ENCODE data around the gene UBL7.
A peak's percentile ranks its signal among the peaks of the same experiment; 100 is the strongest.

The UBL7 gene, protein sequence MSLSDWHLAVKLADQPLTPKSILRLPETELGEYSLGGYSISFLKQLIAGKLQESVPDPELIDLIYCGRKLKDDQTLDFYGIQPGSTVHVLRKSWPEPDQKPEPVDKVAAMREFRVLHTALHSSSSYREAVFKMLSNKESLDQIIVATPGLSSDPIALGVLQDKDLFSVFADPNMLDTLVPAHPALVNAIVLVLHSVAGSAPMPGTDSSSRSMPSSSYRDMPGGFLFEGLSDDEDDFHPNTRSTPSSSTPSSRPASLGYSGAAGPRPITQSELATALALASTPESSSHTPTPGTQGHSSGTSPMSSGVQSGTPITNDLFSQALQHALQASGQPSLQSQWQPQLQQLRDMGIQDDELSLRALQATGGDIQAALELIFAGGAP

DNA sequence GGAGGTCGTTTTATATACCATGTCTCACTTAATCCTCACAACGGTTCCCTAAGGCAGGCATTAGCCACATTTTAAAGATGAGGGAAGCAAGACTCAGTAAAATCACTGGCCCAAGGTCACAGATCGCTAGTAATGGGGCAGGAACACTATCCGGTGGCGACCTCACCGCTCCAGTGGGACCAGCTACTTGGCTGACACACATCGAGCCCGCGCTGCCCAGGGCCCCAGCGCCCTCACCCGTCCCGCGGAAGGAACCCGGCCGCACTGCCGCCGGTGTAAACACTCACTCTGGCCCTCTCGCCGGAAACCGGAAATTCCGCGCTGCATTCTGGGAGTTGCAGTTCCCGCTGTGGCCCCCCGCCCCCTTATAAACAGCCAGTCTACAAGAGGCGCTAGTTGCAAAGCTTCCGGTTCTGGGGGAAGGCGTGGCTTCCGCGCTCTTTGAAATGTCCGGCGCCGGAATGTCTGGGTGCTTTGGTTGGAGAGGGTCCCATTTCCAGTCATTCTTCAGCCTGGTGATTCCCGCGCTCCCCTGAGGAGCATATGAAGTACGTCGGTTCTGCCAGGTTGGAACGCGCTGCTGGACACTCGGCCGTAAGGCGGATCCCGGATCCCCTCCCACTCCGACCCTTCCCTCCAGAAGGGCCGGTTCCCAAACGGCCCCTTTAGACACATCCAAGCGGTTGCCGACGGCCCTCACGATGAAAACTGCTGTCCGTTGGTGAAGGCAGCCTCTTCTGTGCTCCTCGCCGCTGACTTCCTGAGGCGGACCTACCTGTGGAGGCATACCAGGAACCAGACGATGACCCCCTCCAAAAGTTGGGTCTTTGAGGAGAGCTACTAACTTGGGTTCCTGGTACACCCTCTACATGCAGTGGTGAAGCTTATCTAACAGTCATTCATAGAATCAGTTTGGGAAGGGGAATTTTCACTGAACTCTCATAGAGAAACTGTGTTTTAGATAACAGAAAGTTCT is at the start of gene UBL7:
TSS of gene UBL7 (minus strand) at position 290 of the 976 bp plus-strand sequence. CDS start 2,293 bp downstream, outside the sequence.
- DNase-seq (ENCODE audit: low read depth), result peak; percentile 94
- TF ChIP-seq, protein P1, sequence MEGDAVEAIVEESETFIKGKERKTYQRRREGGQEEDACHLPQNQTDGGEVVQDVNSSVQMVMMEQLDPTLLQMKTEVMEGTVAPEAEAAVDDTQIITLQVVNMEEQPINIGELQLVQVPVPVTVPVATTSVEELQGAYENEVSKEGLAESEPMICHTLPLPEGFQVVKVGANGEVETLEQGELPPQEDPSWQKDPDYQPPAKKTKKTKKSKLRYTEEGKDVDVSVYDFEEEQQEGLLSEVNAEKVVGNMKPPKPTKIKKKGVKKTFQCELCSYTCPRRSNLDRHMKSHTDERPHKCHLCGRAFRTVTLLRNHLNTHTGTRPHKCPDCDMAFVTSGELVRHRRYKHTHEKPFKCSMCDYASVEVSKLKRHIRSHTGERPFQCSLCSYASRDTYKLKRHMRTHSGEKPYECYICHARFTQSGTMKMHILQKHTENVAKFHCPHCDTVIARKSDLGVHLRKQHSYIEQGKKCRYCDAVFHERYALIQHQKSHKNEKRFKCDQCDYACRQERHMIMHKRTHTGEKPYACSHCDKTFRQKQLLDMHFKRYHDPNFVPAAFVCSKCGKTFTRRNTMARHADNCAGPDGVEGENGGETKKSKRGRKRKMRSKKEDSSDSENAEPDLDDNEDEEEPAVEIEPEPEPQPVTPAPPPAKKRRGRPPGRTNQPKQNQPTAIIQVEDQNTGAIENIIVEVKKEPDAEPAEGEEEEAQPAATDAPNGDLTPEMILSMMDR (conservative IDR thresholded peaks at IDR 0.05; ENCODE audit: low read length), result peak; percentile 31
- H3K4me3 ChIP-seq (ENCODE audit: low read length), result peak within 1 kb of the TSS; percentile 97

DNA sequence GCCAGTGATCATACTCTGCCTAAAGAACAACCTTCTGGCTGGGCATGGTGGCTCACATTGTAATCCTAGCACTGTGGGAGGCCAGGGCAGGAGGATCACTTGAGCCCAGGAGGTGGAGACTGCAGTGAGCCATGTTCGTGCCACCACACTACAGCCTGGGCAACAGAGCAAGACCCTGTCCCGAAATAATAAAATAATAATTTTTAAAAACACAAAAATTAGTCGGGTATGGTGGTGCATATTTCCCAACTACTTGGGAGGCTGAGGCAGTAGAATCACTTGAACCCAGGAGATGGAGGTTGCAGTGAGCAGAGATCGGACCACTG is 45.5 kb upstream of the UBL7 start:
- no peak for DNase-seq (ENCODE audit: low read depth)
- H3K4me3 ChIP-seq (ENCODE audit: low read length), result no peak overlapping the region
- TF ChIP-seq, protein P1 (conservative IDR thresholded peaks at IDR 0.05; ENCODE audit: low read length), result no peak

DNA sequence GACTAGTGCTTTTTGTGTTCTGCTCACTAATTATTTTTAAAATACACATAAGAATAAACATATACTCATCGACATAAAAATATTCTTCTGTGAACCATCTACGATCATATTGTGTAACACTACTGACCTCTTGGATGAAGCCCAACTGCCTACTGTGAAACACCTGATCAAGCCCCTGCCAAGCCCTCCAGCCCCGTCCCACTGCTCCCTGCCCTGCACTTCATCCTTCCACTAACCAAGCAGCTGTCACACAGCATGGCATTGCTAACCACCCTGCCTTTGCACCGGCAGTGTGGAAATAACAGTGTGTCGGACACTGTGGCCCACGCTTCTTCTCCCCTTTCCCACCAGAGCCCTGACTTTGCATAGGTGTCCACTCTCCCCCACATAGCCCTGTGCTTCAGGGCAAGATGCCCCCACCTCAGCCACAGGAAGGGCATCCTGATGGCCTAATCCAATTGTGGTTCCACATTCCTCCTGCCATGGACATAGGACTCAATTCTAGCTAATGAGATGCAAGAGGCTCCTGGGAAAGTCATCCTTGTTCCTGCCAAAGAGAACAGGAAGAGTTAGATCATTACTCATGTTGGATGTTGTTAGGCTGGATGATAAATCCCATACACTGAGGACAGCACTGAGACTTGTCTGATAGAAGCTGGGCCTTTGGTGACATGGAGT is 45.0 kb upstream of the UBL7 start:
- DNase-seq (ENCODE audit: low read depth), result peak; percentile 30
- no peak overlapping the region for H3K4me3 ChIP-seq (ENCODE audit: low read length)
- TF ChIP-seq, protein P1 (conservative IDR thresholded peaks at IDR 0.05; ENCODE audit: low read length), result no peak

DNA sequence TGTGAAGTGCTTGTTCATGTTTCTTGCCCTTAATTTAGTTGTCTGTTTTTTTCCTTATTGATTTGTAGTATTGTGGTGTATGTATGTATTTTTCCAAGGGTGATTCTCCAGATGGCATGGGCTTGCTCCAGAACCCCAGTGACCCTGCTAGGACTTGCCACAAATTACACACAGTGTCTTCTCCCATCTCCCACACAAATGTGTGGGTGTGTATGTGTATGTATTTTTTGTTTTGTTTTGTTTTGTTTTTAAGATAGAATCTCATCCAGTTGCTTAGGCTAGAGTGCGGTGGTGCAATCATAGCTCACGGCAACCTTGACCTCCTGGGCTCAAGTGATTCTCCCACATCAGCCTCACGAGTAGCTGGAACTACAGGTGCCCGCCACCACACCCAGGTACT is 43.9 kb upstream of the UBL7 start:
- TF ChIP-seq, protein P1 (conservative IDR thresholded peaks at IDR 0.05; ENCODE audit: low read length), result no peak

DNA sequence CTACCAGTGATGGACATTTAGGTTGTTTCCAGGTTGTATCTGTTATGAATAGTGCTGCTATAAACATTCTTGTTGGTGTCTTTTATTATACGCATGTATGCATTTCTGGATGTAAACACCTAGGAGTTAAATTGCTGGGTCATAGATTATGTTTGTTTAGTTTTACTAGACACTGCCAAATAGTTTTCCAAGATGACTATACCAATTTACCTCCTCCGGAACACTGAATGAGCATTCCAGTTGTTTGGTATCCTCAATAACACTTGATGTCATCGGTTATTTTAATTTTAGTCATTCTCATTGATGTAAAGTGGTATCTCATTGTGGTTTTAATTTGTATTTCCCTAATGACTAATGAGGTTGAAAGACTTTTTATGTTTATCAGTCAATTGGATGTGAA is 43.5 kb upstream of the UBL7 start:
- no peak overlapping the region for H3K4me3 ChIP-seq (ENCODE audit: low read length)
- no peak for DNase-seq (ENCODE audit: low read depth)
- TF ChIP-seq, protein P1 (conservative IDR thresholded peaks at IDR 0.05; ENCODE audit: low read length), result no peak

More for the DNA sequence above, 43.9 kb upstream of the UBL7 start:
- no peak overlapping the region for H3K4me3 ChIP-seq (ENCODE audit: low read length)
- DNase-seq (ENCODE audit: low read depth), result no peak

DNA sequence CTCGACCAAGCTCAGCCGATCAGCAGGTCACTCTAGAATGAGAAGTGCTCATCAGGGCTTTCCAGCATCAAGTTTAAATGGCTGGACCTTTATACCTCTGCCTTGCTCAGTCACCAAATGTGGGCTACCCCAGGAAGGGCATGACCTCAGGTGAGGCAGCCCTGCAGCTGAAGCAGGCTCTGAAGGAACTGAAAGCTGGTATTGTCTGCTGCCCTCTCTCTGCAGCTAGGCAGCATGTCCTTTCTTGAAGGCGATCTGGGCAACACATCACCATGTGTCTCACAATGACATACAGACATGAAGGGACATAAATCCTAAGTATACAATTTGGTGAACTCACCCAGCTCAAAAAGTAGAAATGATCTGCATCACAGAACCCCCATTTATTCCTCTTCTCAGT is 41.3 kb upstream of the UBL7 start:
- TF ChIP-seq, protein P1 (conservative IDR thresholded peaks at IDR 0.05; ENCODE audit: low read length), result no peak
- no peak for DNase-seq (ENCODE audit: low read depth)
- no peak overlapping the region for H3K4me3 ChIP-seq (ENCODE audit: low read length)

Data from AG10803 (cell line).